ENCODE results near the gene USP13.
"Not testable (repeated sequence)": the region's sequence is repeated elsewhere in the genome, so short reads cannot be mapped to it uniquely, and the experiment has no call there.

The USP13 gene

DNA sequence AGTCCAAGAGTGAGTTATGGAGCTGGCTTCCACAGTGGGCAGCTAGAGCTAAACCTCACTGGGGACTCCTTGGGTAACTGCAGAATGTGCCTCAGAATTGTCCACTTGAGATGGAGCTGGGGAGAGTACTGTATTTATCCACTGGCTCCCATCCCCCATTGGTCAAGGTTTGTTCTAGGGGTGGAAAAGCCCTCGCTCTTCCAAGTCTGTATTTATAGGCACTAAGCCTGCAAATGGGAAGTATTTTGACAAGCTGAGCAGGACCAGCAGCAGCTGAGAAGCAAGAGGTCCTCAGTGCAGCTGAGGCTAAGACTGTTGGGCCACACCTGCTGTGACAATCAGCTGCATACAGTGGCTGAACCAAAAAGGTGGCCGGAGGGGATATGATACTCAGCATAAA lies 5.8 kb downstream of the USP13 start:
- no peak for DNase-seq (ENCODE audit: extremely low read depth in 1 of 2, low read depth in 1 of 2)

DNA sequence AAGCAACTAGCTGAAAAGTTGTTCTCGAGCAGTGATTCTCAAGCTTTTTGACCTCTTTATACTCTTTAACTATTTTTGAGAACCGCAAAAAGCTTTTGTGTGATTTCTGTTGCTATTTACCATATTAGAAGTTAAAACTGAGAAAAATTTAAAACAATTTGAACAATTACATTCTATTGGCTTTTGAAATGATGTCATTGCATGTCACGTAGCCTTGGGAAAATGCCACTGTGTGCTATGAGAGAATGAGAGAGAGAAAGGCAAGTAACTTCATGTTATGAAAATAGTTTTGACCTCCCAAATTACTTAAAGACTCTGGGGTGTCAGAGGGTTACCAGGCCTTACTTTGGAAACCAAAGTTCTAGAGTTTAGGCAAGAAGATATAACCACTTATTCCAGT lies 8.0 kb downstream of the USP13 start:
- no peak for DNase-seq (ENCODE audit: extremely low read depth in 1 of 2, low read depth in 1 of 2)

GRCh38 chr3:179661777-179662176 lies 8.9 kb downstream of the USP13 start:
- no peak for DNase-seq (ENCODE audit: extremely low read depth in 1 of 2, low read depth in 1 of 2)

- no peak for DNase-seq (ENCODE audit: extremely low read depth in 1 of 2, low read depth in 1 of 2)
Observed at GRCh38 chr3:179663093-179663492, 10.3 kb downstream of the USP13 start.

DNA sequence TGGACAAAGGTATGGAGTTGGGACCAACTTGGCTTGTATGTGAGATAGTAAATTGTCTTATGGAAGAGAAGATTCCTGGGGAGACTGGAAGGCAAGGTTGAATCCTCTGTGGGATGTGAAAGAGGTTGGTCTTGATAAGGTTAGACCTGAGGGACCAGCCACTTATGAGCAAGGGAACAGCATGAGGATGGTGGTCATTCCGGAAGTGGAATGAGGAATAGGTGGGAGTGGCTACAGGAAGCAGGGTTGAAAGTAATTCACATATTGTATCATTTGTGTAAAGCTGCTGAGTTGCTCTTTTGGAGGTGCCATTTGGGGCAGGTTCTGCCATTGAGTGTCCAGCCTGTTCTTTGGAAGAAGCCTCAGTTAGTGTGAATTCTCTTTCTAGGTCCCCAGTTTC lies 13.2 kb downstream of the USP13 start:
- DNase-seq (ENCODE audit: extremely low read depth in 1 of 2, low read depth in 1 of 2), result no peak

DNA sequence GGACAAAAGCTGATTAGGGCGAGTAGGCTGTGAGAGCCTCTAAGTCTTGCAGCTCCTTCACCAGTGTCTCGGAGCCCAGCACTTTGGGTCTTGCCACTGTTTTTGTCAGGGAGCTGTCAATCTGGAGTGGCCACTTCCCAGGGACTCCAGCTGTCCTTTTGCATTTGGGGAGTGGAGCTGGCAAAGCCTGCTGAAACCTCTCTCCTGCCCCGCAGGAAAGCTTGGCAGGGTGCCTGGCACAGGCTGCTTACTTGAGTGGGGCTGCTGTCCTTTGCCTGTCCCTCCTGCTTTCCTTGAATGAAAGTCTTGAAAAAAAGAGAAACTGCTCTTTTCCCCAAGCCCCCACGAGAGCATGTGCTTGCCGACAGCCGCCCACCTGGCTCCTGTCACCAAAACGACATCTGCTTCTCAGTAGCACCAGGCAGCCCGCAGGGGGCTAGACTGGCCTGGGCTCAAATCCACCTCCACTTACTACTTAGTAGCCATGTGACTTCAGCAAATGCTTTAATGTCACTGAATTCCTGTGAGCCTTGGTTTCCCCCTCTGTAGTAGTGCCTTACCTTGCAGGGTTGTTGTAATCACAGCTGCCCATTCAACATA lies 13.7 kb downstream of the USP13 start:
- DNase-seq (ENCODE audit: extremely low read depth in 1 of 2, low read depth in 1 of 2), result no peak

GRCh38 chr3:179668429-179668828 lies 15.6 kb downstream of the USP13 start:
- DNase-seq (ENCODE audit: extremely low read depth in 1 of 2, low read depth in 1 of 2), result no peak

- DNase-seq (ENCODE audit: extremely low read depth in 1 of 2, low read depth in 1 of 2), result no peak
Observed at GRCh38 chr3:179670311-179670710, 17.5 kb downstream of the USP13 start.

GRCh38 chr3:179671309-179671708 lies 18.5 kb downstream of the USP13 start:
- DNase-seq (ENCODE audit: extremely low read depth in 1 of 2, low read depth in 1 of 2), result no peak

DNA sequence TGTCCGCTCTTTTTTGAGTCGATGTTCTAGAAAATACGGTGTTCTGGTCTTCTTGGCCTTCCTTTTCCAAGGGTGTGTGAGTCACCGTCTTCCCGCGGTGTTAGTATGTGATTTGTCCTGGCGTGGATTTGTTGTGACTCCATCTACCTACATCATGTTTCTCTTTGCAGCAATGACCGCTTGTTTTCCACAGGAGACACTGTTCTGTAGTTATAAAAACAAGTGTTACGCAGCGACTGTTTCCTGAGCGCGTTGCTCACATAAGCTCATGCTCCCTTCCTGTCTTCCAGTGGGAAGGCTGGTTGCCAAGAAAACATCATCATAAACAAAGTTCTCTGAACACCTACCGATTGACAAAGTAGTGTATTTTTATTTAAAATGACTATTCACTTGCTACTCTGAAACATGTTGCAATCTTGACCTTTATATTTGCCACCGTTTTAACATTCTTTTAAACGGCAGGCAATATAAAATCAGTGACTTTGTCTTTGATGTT lies 19.0 kb downstream of the USP13 start:
- DNase-seq (ENCODE audit: extremely low read depth in 1 of 2, low read depth in 1 of 2), result no peak

DNA sequence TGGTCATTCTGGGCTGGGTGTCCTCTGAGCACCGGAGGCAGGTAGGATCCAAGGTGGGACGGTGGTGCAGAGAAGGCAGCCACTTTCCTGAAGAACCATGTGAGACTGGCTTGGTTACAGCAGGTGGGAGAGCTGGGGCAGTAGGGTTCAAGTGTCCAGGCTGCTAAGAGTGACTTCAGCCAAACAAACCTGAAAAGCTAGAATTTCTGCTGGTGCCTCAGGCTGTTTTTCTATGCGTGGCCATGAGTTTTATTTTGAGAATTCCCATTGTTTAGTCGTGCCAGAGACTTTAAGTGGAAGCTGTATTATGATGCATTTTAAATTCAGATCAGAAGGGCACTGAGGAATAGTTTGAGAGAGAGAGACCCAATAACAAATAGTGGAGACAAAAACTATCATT lies 20.1 kb downstream of the USP13 start:
- DNase-seq (ENCODE audit: extremely low read depth in 1 of 2, low read depth in 1 of 2), result no peak

DNA sequence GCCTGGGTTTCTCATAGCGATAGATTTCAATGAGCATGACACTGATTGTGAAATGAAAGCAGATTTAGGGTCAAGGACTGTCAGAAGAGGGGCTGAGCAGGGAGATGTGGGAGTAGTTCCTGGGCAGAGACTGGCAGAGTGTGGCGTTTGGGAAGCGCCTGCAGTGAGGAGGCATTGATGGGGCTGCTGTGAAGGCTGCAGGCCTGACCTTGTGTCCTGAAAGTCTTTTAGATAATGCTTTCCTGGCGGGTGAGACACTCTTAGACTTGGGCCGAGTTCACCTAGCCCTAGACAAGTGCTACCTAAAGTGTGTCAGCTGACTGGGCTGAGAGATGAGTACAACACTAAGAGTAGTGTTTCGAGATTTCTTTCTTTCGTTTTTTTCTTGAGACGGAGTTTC lies 20.7 kb downstream of the USP13 start:
- DNase-seq (ENCODE audit: extremely low read depth in 1 of 2, low read depth in 1 of 2), result no peak

DNA sequence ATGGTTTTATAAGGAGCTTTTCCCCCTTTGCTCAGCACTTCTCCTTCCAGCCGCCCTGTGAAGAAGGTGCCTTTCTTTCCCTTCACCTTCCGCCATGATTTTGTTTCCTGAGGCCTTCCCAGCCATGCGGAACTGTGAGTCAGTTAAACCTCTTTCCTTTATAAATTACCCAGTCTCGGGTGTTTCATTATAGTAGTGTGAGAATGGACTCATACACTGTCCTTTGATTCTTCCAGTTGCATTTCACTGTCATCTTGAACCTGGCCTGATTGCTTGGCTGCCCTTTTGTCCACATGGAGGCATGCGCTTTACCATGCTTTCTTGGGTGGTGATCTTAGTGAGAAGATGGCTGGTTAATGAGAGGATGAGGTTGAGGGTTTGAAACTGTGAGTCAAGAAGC lies 23.2 kb downstream of the USP13 start:
- no peak for DNase-seq (ENCODE audit: extremely low read depth in 1 of 2, low read depth in 1 of 2)

DNA sequence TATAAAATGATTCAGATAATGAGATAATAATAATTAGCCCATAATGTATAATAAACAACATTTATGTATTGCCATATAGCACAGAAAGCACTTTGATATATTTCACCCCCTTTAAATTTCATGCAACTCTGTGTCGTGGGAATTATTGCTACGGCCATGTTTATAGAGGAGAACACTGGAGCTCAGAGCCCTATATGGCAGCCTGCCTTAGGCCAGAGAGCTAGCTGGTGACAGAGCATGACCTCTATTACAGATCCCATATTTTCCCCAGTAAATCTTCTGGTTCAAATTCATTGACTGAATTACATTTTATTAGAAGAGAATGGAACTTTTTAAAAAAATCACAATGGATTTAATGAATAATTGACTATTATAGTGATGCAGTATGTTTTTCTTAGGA lies 25.0 kb downstream of the USP13 start:
- DNase-seq (ENCODE audit: extremely low read depth in 1 of 2, low read depth in 1 of 2), result no peak

- DNase-seq (ENCODE audit: extremely low read depth in 1 of 2, low read depth in 1 of 2), result no peak
Observed at GRCh38 chr3:179681492-179682263, 28.8 kb downstream of the USP13 start.

DNA sequence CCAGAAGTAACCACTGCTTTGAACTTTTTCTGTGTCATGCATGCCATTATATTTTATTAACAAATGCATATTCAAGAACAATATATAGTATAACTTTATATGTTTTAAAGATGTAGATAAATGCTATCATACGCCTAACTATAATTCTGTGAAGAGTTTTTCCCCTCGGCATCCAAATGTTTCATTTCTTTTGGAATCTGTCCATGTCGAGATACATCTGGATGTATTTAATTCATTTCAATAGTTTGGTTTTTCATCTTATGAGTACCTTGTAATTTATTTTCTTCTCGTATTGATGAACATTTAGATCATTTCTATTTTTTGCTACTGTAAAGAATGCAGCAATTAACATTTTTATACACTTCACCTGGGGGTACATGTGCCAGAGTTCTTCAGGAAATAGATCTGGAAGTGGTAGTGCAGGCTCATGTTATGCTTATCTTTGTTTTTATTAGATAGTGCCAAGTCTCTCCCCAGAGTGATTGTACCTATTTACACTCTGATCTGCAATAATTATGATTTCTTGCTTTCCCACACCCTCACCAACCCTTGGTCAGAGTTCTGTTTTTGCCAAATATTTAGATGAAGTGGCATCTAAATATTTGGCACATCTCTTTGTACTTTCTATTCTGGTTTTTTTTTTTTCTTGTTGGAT lies 29.7 kb downstream of the USP13 start:
- DNase-seq (ENCODE audit: extremely low read depth in 1 of 2, low read depth in 1 of 2), result no peak

DNA sequence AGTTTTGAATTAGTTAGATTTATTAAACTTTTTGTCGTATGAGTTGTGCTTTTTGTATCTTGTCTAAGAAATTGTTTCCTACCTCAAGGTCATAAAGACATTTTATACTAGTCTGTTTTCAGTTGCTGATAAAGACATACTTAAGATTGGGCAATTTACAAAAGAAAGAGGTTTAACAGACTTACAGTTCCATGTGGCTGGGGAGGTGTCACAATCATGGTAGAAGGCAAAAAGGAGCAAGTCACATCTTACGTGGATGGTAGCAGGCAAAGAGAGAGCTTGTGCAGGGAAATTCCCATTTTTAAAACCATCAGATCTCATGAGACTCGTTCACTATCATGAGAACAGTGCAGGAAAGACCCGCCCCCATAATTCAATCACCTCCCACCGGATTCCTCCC lies 30.4 kb downstream of the USP13 start:
- not testable (repeated sequence) for DNase-seq (ENCODE audit: extremely low read depth in 1 of 2, low read depth in 1 of 2)

GRCh38 chr3:179687967-179688535 lies 35.2 kb downstream of the USP13 start:
- DNase-seq (ENCODE audit: extremely low read depth in 1 of 2, low read depth in 1 of 2), result no peak

DNA sequence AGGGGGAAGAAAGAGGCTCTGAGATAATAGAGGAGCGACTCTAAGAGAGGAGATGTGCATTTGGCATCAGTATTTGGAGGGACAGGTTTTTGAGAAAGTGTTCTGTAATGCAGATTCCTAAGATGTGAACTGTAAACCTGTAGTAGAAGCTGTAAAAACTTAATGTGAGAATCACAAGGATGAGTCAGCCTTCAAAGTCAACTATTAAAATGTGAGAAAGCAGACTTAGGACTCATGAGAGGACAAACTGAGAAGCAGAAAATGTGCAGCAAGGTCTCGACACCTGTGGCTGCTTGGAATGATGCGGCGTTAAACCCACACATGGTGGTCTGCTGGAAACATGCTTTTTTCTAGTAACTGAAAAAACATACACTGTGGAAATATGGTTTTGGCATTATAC lies 36.0 kb downstream of the USP13 start:
- no peak for DNase-seq (ENCODE audit: extremely low read depth in 1 of 2, low read depth in 1 of 2)

DNA sequence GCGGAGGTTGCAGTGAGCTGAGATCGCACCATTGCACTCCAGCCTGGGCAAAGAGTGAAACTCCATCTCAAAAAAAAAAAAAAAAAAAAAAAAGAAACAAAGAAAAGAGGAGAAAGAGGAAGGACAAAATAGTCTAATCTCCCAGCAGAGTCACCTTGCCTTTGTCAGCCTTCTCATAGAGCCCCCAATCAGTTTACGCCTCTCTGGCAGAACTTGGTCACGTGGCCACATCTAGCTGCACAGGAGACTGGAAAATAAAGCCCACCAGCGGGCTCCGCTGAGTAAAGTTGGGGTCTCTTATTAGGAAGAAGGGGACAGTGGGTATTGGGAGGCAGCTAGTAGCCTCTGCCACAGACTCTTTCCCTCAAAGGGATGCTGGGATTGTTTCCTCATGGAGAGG lies 41.9 kb downstream of the USP13 start:
- no peak for DNase-seq (ENCODE audit: extremely low read depth in 1 of 2, low read depth in 1 of 2)

DNA sequence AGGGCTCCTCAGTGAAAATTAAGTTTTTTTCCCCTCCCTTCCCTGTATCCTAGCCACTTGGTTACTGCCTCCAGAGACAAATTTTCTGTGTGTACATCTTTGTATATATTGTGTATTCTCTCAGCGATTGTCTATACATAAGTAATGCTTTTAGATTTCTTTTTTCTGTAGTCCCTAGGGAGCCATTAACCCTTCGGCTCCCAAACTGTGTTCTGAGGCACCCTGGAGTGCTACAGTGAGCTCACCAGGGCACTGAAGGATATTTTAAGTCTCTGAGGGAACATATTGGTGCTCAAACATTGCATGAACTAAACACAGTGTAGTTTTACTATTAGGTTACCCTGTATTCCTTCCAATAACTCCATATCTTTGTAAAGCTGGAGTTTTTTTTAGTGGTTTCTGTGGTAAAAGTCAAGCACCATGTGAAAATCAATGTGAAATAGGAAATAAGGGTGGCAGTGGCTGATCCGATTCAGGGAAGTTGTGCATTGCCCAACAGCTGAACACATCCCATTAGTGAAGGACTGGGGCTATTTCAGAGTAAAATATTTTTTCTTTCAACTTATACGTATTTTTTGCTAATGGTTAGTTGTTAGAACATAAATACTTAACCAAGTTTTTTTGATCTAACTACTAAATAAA lies 43.0 kb downstream of the USP13 start:
- no peak for DNase-seq (ENCODE audit: extremely low read depth in 1 of 2, low read depth in 1 of 2)
